ENCODE results near the gene MPZL1. TPM values are rescaled to one million over a fixed set of nuclear protein-coding genes. Genes with fewer than 3 reads are reported as not detected.

The MPZL1 gene
- total RNA-seq, 1 donor from 2014 or later, result 69.7 TPM

DNA sequence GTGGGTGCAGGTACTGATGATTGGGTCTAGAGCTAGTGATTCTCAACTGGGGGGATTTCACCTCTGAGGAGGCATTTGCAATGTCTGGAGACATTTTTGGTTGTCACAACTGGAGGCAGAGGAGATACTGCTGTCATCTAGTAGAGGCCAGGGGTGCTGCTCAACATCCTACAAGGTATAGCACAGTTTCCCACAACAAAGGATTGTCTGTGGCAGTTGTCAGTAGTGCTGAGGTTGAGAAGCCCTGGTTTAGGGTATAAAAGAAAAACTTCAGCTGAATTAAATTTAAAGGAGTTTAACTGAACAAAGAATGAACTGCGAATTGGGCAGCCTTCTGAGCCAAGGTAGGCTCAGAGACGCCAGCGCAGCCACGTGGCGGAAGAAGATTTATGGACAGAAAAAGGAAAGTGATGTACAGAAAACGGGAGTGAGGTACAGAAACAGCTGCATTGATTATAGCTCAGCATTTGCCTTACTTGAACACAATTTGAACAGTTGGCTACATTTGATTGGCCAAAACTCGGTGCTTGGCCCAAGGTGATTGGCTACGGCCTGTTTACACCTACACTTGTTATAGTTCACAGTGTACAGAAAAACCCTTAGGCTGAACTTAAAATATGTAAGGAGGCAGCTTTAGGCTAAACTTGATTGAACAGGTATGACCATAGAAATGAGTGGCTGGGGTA is 40.4 kb downstream of the MPZL1 start:
- DNase-seq (ENCODE audit: extremely low spot score in 2 of 2), result no peak
- peaks cover 0 to 17% of the 10 kb centered on the region in 2 donors for H3K36me3 ChIP-seq
- H3K27me3 ChIP-seq, result no peaks in the 10 kb centered on the region
- H3K4me3 ChIP-seq, result no peak overlapping the region
- no peaks in the 10 kb centered on the region for H3K9me3 ChIP-seq
- intact Hi-C loops (cut with DNase I), result no loop called here
- H3K27ac ChIP-seq, result no peak overlapping the region
- TF ChIP-seq, protein P1, sequence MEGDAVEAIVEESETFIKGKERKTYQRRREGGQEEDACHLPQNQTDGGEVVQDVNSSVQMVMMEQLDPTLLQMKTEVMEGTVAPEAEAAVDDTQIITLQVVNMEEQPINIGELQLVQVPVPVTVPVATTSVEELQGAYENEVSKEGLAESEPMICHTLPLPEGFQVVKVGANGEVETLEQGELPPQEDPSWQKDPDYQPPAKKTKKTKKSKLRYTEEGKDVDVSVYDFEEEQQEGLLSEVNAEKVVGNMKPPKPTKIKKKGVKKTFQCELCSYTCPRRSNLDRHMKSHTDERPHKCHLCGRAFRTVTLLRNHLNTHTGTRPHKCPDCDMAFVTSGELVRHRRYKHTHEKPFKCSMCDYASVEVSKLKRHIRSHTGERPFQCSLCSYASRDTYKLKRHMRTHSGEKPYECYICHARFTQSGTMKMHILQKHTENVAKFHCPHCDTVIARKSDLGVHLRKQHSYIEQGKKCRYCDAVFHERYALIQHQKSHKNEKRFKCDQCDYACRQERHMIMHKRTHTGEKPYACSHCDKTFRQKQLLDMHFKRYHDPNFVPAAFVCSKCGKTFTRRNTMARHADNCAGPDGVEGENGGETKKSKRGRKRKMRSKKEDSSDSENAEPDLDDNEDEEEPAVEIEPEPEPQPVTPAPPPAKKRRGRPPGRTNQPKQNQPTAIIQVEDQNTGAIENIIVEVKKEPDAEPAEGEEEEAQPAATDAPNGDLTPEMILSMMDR (IDR thresholded peaks at IDR 0.05), result no peak
- TF ChIP-seq POLR2AphosphoS5 (IDR thresholded peaks at IDR 0.05; ENCODE audit: insufficient read depth in 1 of 2, low read depth in 1 of 2) (no peak), POLR2A (IDR thresholded peaks at IDR 0.05) (no peak)
- H3K4me1 ChIP-seq, result peaks cover 28% of the 10 kb centered on the region

- DNase-seq (ENCODE audit: extremely low spot score in 2 of 2), result no peak
- Histone ChIP-seq H3K9me3 (no peaks in the 10 kb centered on the region), H3K27me3 (no peaks in the 10 kb centered on the region), H3K36me3 (peaks cover 0 to 18% of the 10 kb centered on the region in 2 donors), H3K4me1 (peaks cover 21% of the 10 kb centered on the region), H3K4me3 (no peak overlapping the region), H3K27ac (no peak overlapping the region)
- TF ChIP-seq, protein P1 (IDR thresholded peaks at IDR 0.05), result no peak
- no peak for TF ChIP-seq POLR2A (IDR thresholded peaks at IDR 0.05)
- TF ChIP-seq POLR2AphosphoS5 (IDR thresholded peaks at IDR 0.05; ENCODE audit: insufficient read depth in 1 of 2, low read depth in 1 of 2), result no peak
- intact Hi-C loops (cut with DNase I), result no loop called here
Measured at GRCh38 chr1:167763525-167764220, 41.9 kb downstream of the MPZL1 start.

DNA sequence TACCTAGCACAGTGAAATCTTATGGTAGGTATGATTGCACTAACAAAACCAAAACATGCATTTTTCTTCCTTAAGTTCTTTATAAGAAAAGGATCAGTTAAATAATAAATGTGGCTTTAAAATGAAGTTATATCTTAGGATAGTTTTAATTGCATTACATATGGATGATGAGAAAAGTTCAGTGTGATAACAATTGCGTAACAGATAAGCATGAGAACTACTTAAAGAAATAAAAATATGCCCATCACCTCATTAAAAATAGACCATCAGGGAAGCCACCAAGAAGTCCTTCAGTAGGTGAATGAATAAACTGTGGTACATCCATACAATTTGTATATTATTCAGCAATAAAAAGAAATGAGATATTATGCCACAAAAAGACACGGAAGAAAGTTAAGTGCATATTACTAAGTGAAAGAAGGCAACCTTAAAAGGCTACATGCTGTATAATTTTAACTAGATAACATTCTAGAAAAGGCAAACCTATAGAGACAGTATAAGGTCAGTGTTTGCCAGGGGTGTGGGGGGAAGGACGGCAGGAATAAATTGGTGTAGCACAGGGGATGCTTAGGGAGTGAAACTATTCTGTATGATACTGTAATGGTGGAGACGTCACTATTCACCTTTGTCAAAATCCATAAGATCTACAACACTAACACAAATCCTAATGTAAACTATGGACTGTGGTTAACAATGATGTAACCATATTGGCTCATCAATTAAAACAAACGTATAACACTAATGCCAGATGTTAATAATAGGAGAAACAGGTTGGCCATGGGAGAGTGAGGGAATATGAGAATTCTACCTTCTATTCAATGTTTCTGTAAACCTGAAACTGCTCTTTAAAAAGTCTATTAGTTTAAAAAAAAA is 42.9 kb downstream of the MPZL1 start:
- peaks cover 21% of the 10 kb centered on the region for H3K4me1 ChIP-seq
- TF ChIP-seq, protein P1 (IDR thresholded peaks at IDR 0.05), result no peak
- TF ChIP-seq POLR2AphosphoS5 (IDR thresholded peaks at IDR 0.05; ENCODE audit: insufficient read depth in 1 of 2, low read depth in 1 of 2) (no peak), POLR2A (IDR thresholded peaks at IDR 0.05) (no peak)
- H3K4me3 ChIP-seq, result no peak overlapping the region
- no peak overlapping the region for H3K27ac ChIP-seq
- no peaks in the 10 kb centered on the region for H3K9me3 ChIP-seq
- peaks cover 0 to 23% of the 10 kb centered on the region in 2 donors for H3K36me3 ChIP-seq
- no peaks in the 10 kb centered on the region for H3K27me3 ChIP-seq
- intact Hi-C loops (cut with DNase I), result no loop called here
- no peak for DNase-seq (ENCODE audit: extremely low spot score in 2 of 2)

- intact Hi-C loops (cut with DNase I), result no loop called here
- Histone ChIP-seq H3K27me3 (no peaks in the 10 kb centered on the region), H3K9me3 (no peaks in the 10 kb centered on the region), H3K4me1 (peaks cover 21% of the 10 kb centered on the region), H3K27ac (no peak overlapping the region), H3K36me3 (peaks cover 0 to 23% of the 10 kb centered on the region in 2 donors), H3K4me3 (no peak overlapping the region)
- no peak for DNase-seq (ENCODE audit: extremely low spot score in 2 of 2)
- TF ChIP-seq, protein P1 (IDR thresholded peaks at IDR 0.05), result no peak
- TF ChIP-seq POLR2A (IDR thresholded peaks at IDR 0.05), result no peak
- no peak for TF ChIP-seq POLR2AphosphoS5 (IDR thresholded peaks at IDR 0.05; ENCODE audit: insufficient read depth in 1 of 2, low read depth in 1 of 2)
Measured at GRCh38 chr1:167765496-167765895, 43.7 kb downstream of the MPZL1 start.

Data from vagina (tissue), 2 donors.